ENCODE results near the gene UBE2C. TPM values are rescaled to one million over a fixed set of nuclear protein-coding genes. Genes with fewer than 3 reads are reported as not detected.

The UBE2C gene
- total and polyA plus RNA-seq, 2 experiments from 2014 or later, result 26.7 to 46.9 TPM

DNA sequence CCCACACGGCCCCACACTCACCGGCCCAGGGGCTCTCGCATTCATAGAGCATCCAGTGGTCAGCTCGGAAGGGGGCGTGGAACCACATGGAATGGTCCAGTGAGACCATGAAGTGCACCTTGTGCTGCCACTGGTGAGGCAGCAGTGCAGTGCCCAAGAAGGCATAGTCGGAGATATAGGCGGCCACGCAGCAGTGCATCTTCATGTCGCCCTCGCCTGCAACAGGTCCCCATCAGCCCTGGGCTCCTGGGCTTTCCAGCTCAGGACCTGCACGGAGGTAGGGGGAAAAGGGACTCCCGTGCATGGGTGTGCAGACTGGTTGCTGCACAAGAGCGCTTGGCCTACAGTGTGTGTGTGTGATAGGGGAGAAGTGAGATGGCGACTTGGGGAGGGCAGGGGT, 31.1 kb downstream of the UBE2C start:
- Histone ChIP-seq H3K27me3 (no peaks in the 10 kb centered on the region), H3K4me1 (ENCODE audit: insufficient read depth) (no peaks in the 10 kb centered on the region), H4K20me1 (ENCODE audit: insufficient read depth, poor library complexity, severe bottlenecking) (no peaks in the 10 kb centered on the region), H3K79me2 (peaks cover under 1% of the 10 kb centered on the region), H3K9me2 (replicated peaks; ENCODE audit: insufficient read depth) (no peaks in the 10 kb centered on the region), H2AFZ (no peak overlapping the region), H3K4me2 (no peak overlapping the region), H3K4me3 (no peak overlapping the region), H3K36me3 (replicated peaks; ENCODE audit: insufficient read depth, low read depth) (no peaks in the 10 kb centered on the region), H3K9me3 (ENCODE audit: low read depth) (no peaks in the 10 kb centered on the region), H3K27ac (no peak overlapping the region)
- DNase-seq (ENCODE audit: low spot score), result no peak
- TF ChIP-seq, protein P1, sequence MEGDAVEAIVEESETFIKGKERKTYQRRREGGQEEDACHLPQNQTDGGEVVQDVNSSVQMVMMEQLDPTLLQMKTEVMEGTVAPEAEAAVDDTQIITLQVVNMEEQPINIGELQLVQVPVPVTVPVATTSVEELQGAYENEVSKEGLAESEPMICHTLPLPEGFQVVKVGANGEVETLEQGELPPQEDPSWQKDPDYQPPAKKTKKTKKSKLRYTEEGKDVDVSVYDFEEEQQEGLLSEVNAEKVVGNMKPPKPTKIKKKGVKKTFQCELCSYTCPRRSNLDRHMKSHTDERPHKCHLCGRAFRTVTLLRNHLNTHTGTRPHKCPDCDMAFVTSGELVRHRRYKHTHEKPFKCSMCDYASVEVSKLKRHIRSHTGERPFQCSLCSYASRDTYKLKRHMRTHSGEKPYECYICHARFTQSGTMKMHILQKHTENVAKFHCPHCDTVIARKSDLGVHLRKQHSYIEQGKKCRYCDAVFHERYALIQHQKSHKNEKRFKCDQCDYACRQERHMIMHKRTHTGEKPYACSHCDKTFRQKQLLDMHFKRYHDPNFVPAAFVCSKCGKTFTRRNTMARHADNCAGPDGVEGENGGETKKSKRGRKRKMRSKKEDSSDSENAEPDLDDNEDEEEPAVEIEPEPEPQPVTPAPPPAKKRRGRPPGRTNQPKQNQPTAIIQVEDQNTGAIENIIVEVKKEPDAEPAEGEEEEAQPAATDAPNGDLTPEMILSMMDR (IDR thresholded peaks at IDR 0.05; ENCODE audit: poor library complexity), result no peak
- TF ChIP-seq EZH2 (IDR thresholded peaks at IDR 0.05; ENCODE audit: borderline replicate concordance) (no peak), EZH2phosphoT487 (IDR thresholded peaks at IDR 0.05; ENCODE audit: low read depth, severe bottlenecking, unreplicated experiment) (no peak)
- 92% methylated on average over 14 of the region's 14 CpGs for whole genome bisulfite sequencing (ENCODE audit: low lambda C conversion rate, missing lambda C conversion rate)

DNA sequence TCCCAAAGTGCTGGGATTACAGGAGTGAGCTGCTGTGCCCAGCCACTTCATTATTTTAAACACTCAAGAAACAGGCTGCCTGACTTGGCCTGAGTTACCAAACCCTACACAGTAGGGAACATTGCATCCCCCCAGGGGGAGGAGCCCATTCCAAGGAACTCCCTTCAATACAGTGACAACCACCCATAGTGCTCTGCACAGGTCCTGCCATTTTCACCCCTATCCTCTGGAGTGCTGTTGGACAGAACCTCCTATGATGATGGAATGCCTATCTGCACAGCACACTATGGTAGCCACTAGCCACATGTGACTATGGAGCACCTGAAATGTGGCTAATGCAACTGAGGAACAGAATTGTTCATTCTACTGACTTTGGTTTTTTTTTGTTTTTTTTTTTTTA, 33.0 kb downstream of the UBE2C start:
- H2AFZ ChIP-seq, result no peak overlapping the region
- no peaks in the 10 kb centered on the region for H3K36me3 ChIP-seq (replicated peaks; ENCODE audit: insufficient read depth, low read depth)
- no peak overlapping the region for H3K4me2 ChIP-seq
- no peaks in the 10 kb centered on the region for H3K79me2 ChIP-seq
- no peaks in the 10 kb centered on the region for H3K27me3 ChIP-seq
- H3K9me2 ChIP-seq (replicated peaks; ENCODE audit: insufficient read depth), result no peaks in the 10 kb centered on the region
- TF ChIP-seq EZH2phosphoT487 (IDR thresholded peaks at IDR 0.05; ENCODE audit: low read depth, severe bottlenecking, unreplicated experiment) (no peak), EZH2 (IDR thresholded peaks at IDR 0.05; ENCODE audit: borderline replicate concordance) (no peak)
- TF ChIP-seq, protein P1 (IDR thresholded peaks at IDR 0.05; ENCODE audit: poor library complexity), result no peak
- no peak for DNase-seq (ENCODE audit: low spot score)
- H4K20me1 ChIP-seq (ENCODE audit: insufficient read depth, poor library complexity, severe bottlenecking), result no peaks in the 10 kb centered on the region
- no peaks in the 10 kb centered on the region for H3K4me1 ChIP-seq (ENCODE audit: insufficient read depth)
- H3K9me3 ChIP-seq (ENCODE audit: low read depth), result no peaks in the 10 kb centered on the region
- H3K4me3 ChIP-seq, result no peak overlapping the region
- H3K27ac ChIP-seq, result no peak overlapping the region

DNA sequence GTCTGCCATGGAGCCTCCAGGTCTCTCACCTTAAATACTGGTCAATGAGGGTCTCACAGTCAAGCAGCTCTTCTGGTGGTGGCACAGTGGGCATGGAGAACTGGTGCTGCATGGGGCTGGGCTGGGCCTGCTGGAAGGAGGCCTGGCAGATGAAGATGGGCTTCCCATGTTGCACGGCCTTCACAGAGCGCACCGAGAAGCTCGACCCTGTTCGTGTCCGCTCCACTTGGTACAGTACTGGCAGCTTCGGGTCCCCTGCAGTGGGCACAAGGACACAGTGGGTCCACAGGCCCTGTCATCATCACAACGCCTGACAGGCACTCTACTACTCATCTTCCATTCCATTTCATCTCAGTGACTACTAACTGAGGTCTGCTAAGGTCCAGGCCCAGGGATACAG, 36.0 kb downstream of the UBE2C start:
- Histone ChIP-seq H3K27ac (no peak overlapping the region), H3K36me3 (replicated peaks; ENCODE audit: insufficient read depth, low read depth) (no peaks in the 10 kb centered on the region), H3K79me2 (peaks cover 5% of the 10 kb centered on the region), H4K20me1 (ENCODE audit: insufficient read depth, poor library complexity, severe bottlenecking) (no peaks in the 10 kb centered on the region), H3K27me3 (no peaks in the 10 kb centered on the region), H3K9me2 (replicated peaks; ENCODE audit: insufficient read depth) (no peaks in the 10 kb centered on the region), H3K4me2 (no peak overlapping the region), H3K9me3 (ENCODE audit: low read depth) (no peaks in the 10 kb centered on the region), H3K4me3 (no peak overlapping the region), H3K4me1 (ENCODE audit: insufficient read depth) (no peaks in the 10 kb centered on the region), H2AFZ (no peak overlapping the region)
- DNase-seq (ENCODE audit: low spot score), result no peak
- 97% methylated on average over 8 of the region's 8 CpGs for WGBS (ENCODE audit: low lambda C conversion rate, missing lambda C conversion rate)
- TF ChIP-seq, protein P1 (IDR thresholded peaks at IDR 0.05; ENCODE audit: poor library complexity), result no peak
- TF ChIP-seq EZH2phosphoT487 (IDR thresholded peaks at IDR 0.05; ENCODE audit: low read depth, severe bottlenecking, unreplicated experiment) (no peak), EZH2 (IDR thresholded peaks at IDR 0.05; ENCODE audit: borderline replicate concordance) (no peak)

Measured in hepatocyte (in vitro differentiated cells).